IgD-negative memory B cell (primary cell): ENCODE measurements around the gene AKAP10. TPM values are rescaled to one million over a fixed set of nuclear protein-coding genes. Genes with fewer than 3 reads are reported as not detected.
"Not testable (repeated sequence)": the region's sequence is repeated elsewhere in the genome, so short reads cannot be mapped to it uniquely, and the experiment has no call there.

Experiments
- H3K27ac Mint-ChIP-seq, 3 donors: one replicate each; pipeline ENCODE4 v1.8.0; 2020 to 2022; ENCODE audit warnings: mild to moderate bottlenecking in 3 of 3, mixed read lengths in 3 of 3, moderate library complexity in 1 of 3
- H3K27me3 Mint-ChIP-seq: one replicate; pipeline ENCODE4 v1.8.0; 2021; ENCODE audit warnings: mixed read lengths
- H3K36me3 Mint-ChIP-seq: one replicate; pipeline ENCODE4 v1.8.0; 2020; ENCODE audit warnings: mild to moderate bottlenecking, mixed read lengths
- H3K4me1 Mint-ChIP-seq, 3 donors: one replicate each; pipeline ENCODE4 v1.8.0; 2020 to 2022; ENCODE audit warnings: mixed read lengths in 3 of 3, mild to moderate bottlenecking in 1 of 3
- H3K4me3 Mint-ChIP-seq, 4 donors: one replicate each; pipeline ENCODE4 v1.8.0; 2020 to 2022; ENCODE audit warnings: mild to moderate bottlenecking in 4 of 4, mixed read lengths in 4 of 4, moderate library complexity in 3 of 4
- H3K9me3 Mint-ChIP-seq, 3 donors: one replicate each; pipeline ENCODE4 v1.8.0; 2020 to 2021; ENCODE audit warnings: mixed read lengths in 3 of 3, mild to moderate bottlenecking in 1 of 3
- polyA plus RNA-seq: library from polyadenylated mRNA; unstranded; fragments of 300-500 nt; fragmentation: Illumina TruSeq; gene quantifications from one replicate; pipeline ENCODE4 v1.2.3, GENCODE V29; 2021

The AKAP10 gene
- polyA plus RNA-seq, 1 donor from 2014 or later = 26.7 TPM

DNA sequence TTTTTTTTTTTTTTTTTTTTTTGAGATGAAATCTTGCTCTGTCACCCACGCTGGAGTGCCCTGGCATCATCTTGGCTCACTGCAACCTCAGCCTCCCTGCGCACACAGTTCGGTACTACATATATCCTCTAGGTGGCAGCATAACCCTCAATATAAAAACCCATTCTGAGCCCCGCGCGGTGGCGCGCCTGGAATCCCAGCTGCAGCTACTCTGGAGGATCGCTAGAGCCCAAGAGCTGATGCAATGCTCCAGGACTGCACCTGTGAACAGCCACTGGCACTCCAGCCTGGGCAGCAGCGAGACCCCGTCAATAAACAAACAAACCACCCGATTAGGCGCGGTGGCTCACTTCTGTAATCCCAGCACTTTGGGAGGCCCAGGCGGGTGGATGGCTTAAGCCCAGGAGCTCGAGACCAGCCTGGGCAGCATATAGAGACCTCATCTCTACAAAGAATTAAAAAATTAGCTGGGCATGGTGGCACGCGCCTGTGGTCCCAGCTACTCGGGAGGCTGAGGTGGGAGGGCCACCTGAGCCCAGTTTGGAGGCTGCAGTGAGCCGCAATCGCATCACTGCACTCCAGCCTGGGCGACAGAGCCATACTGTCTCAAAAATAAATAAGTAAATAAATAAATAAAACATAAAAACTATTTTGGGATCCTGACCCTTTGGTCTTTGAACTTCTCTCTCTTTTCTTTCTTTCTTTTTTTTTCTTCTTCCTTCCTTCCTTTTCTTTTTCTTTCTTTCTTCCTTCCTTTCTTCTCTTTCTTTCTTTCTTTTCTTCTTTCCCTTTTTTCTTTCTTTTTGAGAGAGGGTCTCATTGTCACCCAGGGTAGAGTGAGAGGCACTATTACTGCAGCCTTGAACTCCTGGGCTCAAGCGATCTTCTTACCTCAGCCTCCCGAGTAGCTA is 15.4 kb upstream of the AKAP10 start:
- Mint-ChIP-seq H3K4me1 (peaks cover 0 to 3% (median 2%) of the 10 kb centered on the region in 3 donors), H3K9me3 (no peaks in the 10 kb centered on the region), H3K36me3 (peaks cover 3% of the 10 kb centered on the region), H3K27ac (no peak overlapping the region), H3K27me3 (peaks cover 17% of the 10 kb centered on the region), H3K4me3 (peak overlapping the region in 1 of 4 donors; percentile 73)

DNA sequence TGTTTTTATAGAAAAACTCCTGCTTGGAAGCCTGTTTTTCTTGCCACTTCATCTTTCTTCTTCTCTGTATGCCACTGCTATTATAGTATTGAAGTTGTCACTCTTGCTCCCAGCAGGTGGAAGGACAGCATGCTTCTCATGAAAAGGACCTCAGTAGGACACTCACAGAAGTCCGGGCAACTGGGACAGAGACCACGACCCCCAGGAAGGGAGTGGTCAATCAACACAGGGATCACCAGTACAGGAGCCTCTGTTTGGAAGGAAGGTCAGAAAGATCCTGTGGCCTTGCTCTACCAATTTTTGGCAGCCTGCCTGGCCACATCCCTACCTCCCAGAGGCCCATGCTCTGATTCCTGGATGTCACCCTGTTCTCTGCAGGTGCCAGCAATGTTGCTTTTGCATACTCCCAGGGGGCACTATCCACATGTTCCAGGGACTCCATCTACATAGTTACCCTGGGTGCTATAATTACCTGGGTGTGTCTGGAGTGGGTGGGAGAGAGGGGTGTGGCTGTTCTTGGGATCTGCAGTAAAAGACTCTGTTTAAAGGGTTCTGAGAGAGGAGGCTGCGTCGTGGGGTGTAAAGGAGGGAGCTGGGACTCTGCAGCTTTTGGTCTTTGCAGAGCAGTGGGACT is 13.7 kb upstream of the AKAP10 start:
- no peak overlapping the region for H3K4me3 Mint-ChIP-seq

DNA sequence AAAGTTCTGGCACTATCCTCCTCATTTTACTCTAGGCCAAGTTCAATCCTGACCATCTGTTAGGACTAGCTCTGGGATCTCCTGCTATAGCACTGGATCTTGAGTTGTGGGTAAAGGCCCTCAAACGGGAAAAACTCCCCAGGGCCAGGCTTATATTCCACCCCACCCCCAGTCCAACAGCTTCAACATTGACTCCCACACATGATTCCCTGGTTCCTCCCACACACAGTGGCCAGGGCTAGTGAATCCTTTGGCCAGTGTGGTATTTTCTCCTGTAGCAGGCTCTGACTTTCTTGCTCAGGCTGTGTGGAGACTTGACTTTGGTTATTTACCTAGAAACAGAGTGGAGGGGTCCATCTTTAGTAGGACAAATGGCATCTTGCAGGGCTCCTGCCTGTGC is 10.3 kb upstream of the AKAP10 start:
- Mint-ChIP-seq H3K27me3 (peaks cover 18% of the 10 kb centered on the region), H3K4me1 (peaks cover 0 to 2% (median 1%) of the 10 kb centered on the region in 3 donors)

More for the DNA sequence above, 13.7 kb upstream of the AKAP10 start:
- peaks cover 3% of the 10 kb centered on the region for H3K36me3 Mint-ChIP-seq
- no peaks in the 10 kb centered on the region for H3K9me3 Mint-ChIP-seq
- H3K4me1 Mint-ChIP-seq = peaks cover 0 to 3% (median 2%) of the 10 kb centered on the region in 3 donors
- H3K27me3 Mint-ChIP-seq = peaks cover 20% of the 10 kb centered on the region
- no peak overlapping the region for H3K27ac Mint-ChIP-seq

DNA sequence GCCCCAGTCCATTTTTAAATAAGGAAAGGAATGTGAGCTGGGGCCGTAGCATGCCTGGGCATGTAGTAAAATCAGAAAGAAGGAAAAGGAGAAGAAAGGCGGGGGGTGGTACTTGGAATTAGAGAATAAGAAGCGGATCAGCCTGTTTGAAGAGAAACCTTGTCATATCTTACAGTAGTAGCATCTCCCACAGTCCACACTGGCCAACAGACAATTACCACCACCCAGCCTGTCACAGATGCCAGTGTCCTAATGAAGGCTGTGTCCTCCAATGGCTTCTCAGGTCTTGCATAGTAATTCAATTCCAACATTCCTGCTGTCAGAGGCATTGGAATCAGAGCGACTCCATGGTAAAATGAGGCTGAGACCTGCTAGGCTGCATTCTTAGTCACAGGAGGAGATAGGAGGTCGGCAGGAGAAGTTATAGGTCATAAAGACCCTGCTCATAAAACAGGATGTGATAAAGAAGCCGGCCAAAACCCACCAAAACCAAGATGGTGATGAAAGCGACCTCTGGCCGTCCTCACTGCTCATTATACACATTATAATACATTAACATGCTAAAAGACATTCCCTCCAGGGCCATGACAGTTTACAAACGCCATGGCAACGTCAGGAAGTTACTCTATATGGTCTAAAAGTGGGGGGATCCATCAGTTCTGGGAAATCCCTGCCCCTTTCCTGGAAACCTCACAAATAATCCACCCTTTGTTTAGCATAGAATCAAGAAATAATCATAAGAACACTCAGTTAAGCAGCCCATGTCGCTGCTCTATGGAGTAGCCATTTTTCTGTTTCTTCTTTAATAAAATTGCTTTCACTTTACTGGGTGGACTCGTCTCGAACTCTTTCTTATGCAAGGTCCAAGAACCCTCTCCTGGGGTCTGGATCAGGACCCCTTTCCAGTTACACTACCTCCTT is 9.6 kb upstream of the AKAP10 start:
- no peaks in the 10 kb centered on the region for H3K36me3 Mint-ChIP-seq
- no peak overlapping the region for H3K27ac Mint-ChIP-seq
- H3K4me3 Mint-ChIP-seq = no peak overlapping the region
- no peaks in the 10 kb centered on the region for H3K9me3 Mint-ChIP-seq
- no peaks in the 10 kb centered on the region for H3K4me1 Mint-ChIP-seq
- peaks cover 15% of the 10 kb centered on the region for H3K27me3 Mint-ChIP-seq

More for the DNA sequence above, 10.3 kb upstream of the AKAP10 start:
- Mint-ChIP-seq H3K36me3 (peaks cover 3% of the 10 kb centered on the region), H3K4me3 (no peak overlapping the region), H3K9me3 (no peaks in the 10 kb centered on the region), H3K27ac (no peak overlapping the region)

DNA sequence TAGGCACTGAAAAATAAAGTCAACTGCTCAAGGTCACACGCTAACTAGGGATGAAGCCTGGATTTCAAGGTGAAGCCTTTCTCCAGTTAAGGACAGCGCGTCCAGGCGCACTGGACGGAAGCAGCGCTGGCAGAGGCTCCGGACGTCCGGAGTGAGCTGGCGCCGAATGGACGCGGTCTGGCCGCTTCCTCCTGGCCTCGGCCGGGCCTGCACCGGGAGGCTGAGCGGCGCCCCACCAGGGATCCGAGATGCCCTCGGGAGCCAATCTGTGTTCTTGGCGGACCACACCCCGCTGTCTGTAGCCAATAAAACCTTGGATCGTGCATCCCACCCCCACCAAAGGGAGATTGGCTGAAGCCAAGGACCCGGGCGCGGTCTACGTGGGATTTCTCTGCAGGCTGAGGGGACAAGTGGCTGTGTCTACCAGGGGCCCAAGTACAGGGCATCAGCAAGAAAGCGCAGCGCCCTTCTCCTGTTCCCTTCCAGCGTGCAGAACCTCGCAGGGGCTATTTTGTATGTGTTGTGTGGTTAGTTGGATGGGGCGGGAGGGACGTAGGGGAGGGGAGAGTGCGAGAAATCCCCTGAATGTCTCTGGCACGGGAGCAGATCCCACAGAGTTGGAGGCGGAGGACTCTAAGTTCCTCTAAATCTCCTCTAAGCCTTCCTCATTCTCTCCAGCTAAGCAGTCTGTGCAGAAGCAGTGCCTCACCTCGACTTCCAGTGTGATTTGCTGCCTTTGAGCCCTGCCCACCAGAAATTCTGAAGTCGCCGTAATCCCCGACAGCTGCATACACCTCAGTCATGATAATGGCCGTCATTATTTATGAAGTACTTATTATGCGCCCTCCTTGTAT is 2.5 kb upstream of the AKAP10 start:
- Mint-ChIP-seq H3K9me3 (no peaks in the 10 kb centered on the region), H3K4me3 (peak overlapping the region in 1 of 4 donors; percentile 98), H3K27ac (peak overlapping the region in 1 of 3 donors; percentile 43), H3K36me3 (no peaks in the 10 kb centered on the region), H3K4me1 (peaks cover 14 to 21% (median 19%) of the 10 kb centered on the region in 3 donors), H3K27me3 (no peaks in the 10 kb centered on the region)

DNA sequence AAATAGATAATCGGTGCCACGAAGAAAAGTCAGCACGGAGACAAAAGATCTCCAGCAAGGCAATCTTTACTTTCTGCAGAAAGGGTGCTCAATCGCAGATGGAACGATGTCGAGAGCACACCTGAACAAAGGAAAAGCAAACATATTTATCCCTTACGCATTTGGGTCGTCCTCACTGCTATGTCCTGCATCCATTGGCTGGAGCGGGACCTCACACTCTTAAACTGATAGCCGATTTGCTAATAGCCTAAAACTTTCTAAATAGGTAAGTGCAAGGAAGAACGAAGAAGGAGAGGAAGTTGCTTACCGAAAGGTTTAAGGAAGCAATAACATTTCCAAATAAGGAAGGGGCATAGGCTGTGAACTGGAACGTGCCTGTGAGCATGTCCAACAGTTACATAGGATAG is 1.2 kb upstream of the AKAP10 start:
- H3K36me3 Mint-ChIP-seq = no peaks in the 10 kb centered on the region
- no peaks in the 10 kb centered on the region for H3K27me3 Mint-ChIP-seq
- peaks cover 17 to 27% (median 26%) of the 10 kb centered on the region in 3 donors for H3K4me1 Mint-ChIP-seq
- H3K9me3 Mint-ChIP-seq = no peaks in the 10 kb centered on the region
- H3K27ac Mint-ChIP-seq = peak overlapping the region; percentile 99
- H3K4me3 Mint-ChIP-seq = peak overlapping the region; percentile 98 to 100 (median 98)

DNA sequence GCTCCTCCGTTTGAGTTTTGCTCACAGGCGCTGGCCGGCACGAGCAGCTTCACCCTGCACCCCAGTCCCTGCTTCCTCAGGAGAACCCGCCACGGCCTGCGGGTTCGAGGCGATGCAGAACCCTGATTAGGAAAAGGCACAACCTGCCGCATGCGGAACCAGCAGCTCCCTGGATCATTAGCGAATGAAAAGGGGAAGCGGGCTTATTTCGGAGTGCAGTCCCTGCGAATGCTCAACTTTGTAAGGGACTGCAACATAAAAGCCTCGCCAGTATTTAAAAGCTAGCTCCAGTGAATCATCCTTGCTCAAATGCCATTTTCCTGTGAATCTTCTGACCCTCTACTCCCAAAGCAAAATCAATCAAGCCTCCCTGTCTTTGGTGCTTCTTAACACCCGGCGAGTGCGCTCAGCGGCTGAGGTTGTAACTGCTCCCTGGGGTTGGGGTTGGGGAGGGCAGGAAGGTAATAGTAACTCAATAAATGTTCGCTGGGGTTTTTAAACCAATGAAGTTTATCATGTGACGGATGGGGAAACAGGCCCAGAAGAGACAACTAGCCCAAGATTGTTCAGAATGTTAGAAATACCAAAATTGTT is 678 bp upstream of the AKAP10 start:
- no peaks in the 10 kb centered on the region for H3K27me3 Mint-ChIP-seq
- H3K36me3 Mint-ChIP-seq = no peaks in the 10 kb centered on the region
- peak overlapping the region; percentile 99 for H3K27ac Mint-ChIP-seq
- H3K4me1 Mint-ChIP-seq = peaks cover 17 to 31% (median 29%) of the 10 kb centered on the region in 3 donors
- H3K4me3 Mint-ChIP-seq = peak overlapping the region; percentile 98 to 100 (median 98)
- no peaks in the 10 kb centered on the region for H3K9me3 Mint-ChIP-seq

DNA sequence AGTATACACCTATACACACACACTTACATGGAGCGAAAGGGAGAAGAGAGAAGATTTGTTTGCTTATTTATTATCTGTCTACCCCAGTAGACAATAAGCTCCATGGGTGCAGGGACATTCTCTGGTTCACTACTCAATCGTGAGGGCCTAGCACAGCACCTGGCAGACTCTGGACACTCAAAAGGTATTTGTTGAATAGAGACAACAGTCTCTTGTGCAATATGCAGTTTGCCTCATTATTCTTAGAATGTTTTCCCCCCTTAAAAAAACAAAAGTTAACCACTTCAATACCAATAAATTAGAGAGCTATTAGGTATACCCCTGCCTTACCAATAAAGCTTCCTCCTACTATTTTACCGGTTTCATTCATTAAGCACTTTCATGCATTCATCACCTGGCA is 2.0 kb downstream of the AKAP10 start:
- peak overlapping the region; percentile 65 to 91 (median 69) for H3K27ac Mint-ChIP-seq
- H3K4me1 Mint-ChIP-seq = peaks cover 22 to 35% (median 31%) of the 10 kb centered on the region in 3 donors
- H3K9me3 Mint-ChIP-seq = no peaks in the 10 kb centered on the region
- peak overlapping the region; percentile 43 to 93 (median 62) for H3K4me3 Mint-ChIP-seq
- H3K36me3 Mint-ChIP-seq = peaks cover 2% of the 10 kb centered on the region
- no peaks in the 10 kb centered on the region for H3K27me3 Mint-ChIP-seq

DNA sequence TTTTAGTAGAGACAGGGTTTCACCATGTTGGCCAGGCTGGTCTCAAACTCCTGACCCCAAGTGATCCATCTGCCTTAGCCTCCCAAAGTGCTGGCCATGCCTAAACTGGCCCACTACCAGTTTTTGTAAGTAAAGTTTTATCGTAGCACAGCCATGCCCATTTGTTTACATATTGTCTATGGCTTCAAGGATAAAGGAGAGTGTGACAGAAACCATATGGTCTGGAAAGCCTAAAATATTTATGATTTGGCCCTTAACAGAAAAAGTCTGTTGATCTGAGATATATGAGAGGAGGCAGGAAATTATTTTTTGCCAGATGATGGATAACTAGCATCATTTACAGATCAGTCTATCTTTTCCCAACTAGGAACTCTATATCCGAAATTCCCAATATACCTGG is 4.5 kb downstream of the AKAP10 start:
- Mint-ChIP-seq H3K4me3 (no peak overlapping the region), H3K36me3 (peaks cover 2% of the 10 kb centered on the region), H3K27ac (peak overlapping the region in 1 of 3 donors; percentile 25), H3K9me3 (no peaks in the 10 kb centered on the region), H3K27me3 (no peaks in the 10 kb centered on the region), H3K4me1 (peaks cover 17 to 32% (median 27%) of the 10 kb centered on the region in 3 donors)

DNA sequence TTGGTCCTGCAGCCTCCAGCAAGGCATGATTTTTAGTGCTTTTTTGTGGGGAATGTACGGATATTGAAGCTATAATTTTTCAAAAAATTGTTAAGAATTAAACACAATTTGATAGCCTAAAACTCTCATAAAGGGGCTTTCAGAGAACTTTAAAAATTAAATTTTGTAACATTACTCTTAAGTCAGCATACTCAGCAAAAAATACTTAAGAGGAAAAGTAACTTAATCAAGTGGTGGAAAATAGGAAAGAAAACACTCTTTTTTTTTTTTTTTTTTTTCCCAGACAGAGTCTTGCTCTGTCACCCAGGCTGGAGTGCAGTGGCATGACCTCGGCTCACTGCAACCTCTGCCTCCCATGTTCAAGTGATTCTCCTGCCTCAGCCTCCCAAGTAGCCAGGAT is 14.7 kb downstream of the AKAP10 start:
- H3K4me3 Mint-ChIP-seq, H3K27me3 Mint-ChIP-seq, H3K27ac Mint-ChIP-seq, H3K36me3 Mint-ChIP-seq, H3K9me3 Mint-ChIP-seq: not testable (repeated sequence)
- H3K4me1 Mint-ChIP-seq = peaks cover 9 to 23% (median 22%) of the 10 kb centered on the region in 3 donors

DNA sequence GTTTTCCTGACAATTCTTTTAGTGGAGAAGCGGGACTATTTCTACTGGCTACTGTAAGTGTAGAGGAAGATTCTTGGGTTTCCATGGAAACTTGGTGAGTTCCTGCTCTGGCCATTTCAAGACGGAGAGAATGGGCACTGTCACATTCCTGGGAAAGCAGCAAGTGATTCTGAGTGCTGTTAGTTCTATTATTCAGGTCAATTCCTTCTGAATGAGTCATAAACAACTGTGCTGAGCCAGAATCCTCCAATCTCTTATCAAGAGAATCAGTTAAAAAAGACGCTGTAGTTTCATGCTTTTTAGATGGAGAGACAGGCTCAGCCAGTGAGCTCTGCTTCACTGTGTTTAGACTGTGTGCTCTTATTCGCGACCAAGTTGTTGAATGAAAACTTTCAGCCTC is 19.6 kb downstream of the AKAP10 start:
- peak overlapping the region in 1 of 3 donors; percentile 55 for H3K27ac Mint-ChIP-seq
- H3K36me3 Mint-ChIP-seq = peaks cover 11% of the 10 kb centered on the region
- H3K4me1 Mint-ChIP-seq = peaks cover 12 to 28% (median 18%) of the 10 kb centered on the region in 3 donors
- no peaks in the 10 kb centered on the region for H3K27me3 Mint-ChIP-seq
- no peaks in the 10 kb centered on the region for H3K9me3 Mint-ChIP-seq
- H3K4me3 Mint-ChIP-seq = no peak overlapping the region

DNA sequence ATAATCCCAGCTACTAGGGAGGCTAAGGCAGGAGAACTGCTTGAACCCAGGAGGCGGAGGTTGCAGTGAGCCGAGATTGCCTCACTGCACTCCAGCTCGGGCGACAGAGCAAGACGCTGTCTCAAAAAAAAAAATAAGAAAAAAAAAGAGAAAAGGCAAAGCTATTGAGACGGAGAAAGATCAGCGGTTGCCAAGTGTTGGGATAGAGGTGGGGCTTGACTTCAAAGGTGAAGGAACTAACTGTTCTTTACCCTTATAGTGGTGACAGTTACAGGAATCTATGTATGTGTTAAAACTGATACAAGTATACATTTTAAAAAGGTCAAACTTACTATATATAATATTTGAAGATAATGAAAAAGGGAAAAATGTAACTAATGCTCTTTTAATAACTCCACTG is 22.5 kb downstream of the AKAP10 start:
- Mint-ChIP-seq H3K4me1 (peaks cover 10 to 27% (median 14%) of the 10 kb centered on the region in 3 donors), H3K27me3 (no peaks in the 10 kb centered on the region), H3K4me3 (no peak overlapping the region), H3K27ac (peak overlapping the region in 1 of 3 donors; percentile 31), H3K36me3 (peaks cover 11% of the 10 kb centered on the region), H3K9me3 (no peaks in the 10 kb centered on the region)

DNA sequence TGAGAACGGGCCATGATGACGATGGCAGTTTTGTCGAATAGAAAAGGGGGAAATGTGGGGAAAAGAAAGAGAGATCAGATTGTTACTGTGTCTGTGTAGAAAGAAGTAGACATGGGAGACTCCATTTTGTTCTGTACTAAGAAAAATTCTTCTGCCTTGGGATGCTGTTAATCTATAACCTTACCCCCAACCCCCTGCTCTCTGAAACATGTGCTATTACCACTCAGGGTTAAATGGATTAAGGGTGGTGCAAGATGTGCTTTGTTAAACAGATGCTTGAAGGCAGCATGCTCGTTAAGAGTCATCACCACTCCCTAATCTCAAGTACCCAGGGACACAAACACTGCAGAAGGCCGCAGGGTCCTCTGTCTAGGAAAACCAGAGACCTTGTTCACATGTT is 26.2 kb downstream of the AKAP10 start:
- H3K36me3 Mint-ChIP-seq = peaks cover 11% of the 10 kb centered on the region
- H3K9me3 Mint-ChIP-seq, H3K27ac Mint-ChIP-seq, H3K27me3 Mint-ChIP-seq, H3K4me3 Mint-ChIP-seq: not testable (repeated sequence)
- peaks cover 16 to 30% (median 20%) of the 10 kb centered on the region in 3 donors for H3K4me1 Mint-ChIP-seq
